Mesenteric fat pad (tissue), 1 donor: ENCODE measurements around the gene TCEAL9. TPM values are rescaled to one million over a fixed set of nuclear protein-coding genes. Genes with fewer than 3 reads are reported as not detected.
"Not testable (repeated sequence)": the region's sequence is repeated elsewhere in the genome, so short reads cannot be mapped to it uniquely, and the experiment has no call there.

ENCODE experiments used
- DNase-seq: peaks from one replicate; pipeline ENCODE4 v3.0.0-alpha.2; 2020; ENCODE audit warnings: low spot score
- total RNA-seq: library from RNA; stranded (reverse); fragmentation: NEBNext Ultra II Directional; extraction: Animal tissue kit (Norgen Biotek cat#: 25700); gene quantifications from one replicate; pipeline ENCODE4 v1.2.1, GENCODE V29; 2021
- donor health status: DM: yes; HTN: yes; CAD: no.

The TCEAL9 gene
- total RNA-seq, 1 donor from 2014 or later, result 48.1 TPM

DNA sequence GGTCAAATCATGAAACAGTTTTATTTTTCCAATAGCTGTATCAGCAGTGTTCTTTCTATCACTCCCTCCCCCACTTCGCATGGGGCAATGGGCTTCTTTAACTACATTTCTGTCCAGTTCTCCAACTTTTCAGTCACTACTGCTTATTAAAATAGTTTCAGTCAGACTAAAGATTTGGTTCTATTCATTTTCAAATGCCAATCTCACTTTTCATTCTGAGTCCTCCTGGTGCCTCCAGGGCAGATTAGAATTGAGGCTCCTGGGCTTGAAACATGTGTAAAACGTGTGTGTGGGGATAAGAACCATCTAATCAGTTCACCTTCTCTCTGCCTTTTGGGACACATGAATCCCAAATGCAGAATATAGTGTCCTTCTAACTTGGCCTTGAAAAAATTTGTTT lies 16.6 kb downstream of the TCEAL9 start:
- DNase-seq, result no peak

DNA sequence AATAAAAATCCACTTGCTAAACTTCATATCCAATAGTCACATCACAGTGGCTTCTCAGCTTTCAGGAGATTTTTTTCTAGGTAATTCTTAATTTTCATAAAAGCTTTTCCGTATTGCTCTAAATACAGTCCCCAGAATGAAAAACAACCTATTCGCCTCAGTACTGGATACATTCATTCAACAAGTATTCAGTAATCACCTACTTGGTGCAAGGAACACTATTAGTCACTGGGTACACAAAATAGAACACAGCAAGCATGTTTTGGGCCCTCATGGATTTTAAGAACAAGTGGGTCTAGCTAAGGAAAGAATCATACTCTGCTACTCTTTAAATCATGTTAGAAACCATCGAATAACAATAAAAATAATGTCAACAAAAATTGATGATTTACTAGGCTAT lies 17.3 kb downstream of the TCEAL9 start:
- DNase-seq, result no peak

DNA sequence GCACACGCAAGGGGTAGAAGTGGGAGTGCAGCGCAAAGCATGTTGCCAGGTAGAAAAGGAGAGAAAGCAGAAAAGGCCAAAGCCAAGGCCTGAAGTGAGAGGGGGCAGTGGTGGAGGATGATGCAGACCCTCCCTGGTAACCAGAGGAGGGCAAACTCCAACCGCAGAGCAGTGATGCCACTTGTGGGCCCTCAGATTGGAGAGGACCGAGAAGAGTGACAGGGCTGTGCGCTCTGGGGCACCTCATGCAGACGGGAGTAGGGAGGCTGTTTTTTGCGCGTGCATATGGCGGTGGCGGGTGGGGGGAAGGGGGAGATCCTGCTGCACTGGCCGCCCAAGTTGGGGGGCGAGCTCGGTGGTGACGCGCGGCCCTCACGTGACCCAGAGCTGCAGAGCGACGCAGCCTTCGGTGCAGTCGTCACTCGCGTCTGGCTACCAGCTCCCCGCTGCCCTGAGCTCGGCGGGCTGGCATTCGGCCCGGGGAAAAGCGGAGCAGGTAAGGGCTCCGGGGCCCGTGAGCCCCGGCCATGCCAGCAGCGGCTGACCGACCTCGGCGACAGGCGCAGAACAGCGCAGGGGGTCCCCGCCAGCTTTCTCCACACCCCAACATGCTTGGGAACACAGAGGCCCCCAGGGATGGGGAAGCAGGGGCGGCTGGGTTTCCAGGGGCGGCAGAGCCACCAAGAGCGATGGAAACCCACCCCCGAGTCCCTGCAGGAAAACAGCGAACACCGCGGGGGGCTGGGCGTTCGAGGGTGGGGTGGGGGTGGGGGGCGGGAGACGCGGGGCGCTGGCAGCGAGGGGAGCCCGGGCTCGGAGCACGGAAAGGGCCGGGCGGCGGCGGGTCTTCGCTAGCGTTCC lies 20.0 kb downstream of the TCEAL9 start, which contains the start of gene BEX3:
Gene BEX3, plus strand, starts transcription at position 421 of the 861 bp plus-strand sequence. CDS start 984 bp downstream, outside the sequence.
- DNase-seq, result no peak

DNA sequence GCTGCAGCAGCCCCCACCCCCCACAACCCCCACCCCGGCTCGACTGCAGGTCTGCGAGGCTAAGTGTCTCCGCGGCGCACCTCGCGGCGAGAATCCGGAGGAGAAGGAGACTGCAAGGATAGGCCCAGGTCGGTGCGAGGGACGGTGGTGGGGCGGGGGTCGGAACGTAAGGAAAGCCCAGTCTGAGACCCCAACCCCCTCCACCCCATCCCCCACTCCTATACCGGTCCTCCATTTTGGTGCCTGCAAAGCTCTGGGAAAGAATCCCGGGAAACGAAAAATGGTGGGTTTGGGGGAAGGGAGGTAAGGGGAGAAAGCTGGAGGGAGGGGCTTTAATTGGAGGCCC lies 20.6 kb downstream of the TCEAL9 start:
- no peak for DNase-seq

DNA sequence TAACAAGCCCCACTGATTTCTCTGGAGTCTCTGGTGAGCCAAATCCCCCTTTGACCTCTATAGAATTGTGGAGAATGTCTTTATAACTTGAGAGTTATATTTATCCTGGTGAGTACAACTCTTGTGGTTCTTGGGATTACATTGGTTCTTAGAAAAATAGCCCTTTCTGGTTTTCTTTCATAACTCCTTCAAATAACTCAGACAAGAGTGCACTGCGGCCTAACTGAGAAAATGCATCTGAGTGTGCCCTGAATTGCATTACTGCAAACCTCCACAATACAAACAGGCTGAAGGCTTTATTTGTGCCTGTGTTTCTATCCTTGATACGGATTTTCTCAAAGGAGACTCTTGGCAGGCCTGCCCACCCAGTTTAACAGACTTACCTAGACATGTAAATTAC lies 22.7 kb downstream of the TCEAL9 start:
- no peak for DNase-seq

DNA sequence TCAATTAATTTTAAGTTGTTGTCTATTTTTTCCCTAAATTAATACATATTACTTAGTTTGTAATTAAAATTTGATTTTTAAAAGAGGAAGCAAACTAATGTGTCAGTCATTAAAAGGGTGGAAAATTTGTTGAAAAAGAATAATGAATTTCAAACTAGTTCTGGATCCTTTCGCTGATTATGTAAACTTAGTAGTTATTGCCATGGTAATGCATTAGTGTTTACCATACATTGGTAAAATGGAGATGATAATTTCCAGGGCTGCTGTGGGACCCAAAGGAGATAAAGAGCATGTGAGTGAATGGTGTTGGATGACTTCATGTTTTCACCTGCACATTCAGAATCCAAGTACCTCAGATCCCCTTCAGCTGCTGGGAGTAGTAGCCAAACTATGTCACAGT lies 26.6 kb downstream of the TCEAL9 start:
- no peak for DNase-seq

DNA sequence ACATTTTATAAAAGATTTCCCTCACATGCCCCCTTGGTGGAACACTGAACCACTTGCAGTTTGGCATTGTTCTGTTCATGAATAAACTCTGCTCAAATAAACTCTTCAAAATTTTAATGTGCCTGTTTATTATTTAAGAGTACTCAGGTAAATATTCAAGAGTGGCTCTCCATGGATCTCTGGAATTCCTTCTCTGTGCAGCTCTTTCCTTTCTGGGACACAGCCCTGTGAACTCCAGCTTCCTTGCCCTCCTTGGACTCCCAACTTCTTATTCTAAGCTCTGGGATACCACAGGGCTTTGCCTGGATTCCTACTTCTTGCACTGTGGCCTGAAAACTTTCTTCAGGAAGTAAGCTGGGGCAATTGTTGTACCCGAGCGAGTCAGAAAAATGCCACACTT lies 28.4 kb downstream of the TCEAL9 start:
- DNase-seq, result no peak

DNA sequence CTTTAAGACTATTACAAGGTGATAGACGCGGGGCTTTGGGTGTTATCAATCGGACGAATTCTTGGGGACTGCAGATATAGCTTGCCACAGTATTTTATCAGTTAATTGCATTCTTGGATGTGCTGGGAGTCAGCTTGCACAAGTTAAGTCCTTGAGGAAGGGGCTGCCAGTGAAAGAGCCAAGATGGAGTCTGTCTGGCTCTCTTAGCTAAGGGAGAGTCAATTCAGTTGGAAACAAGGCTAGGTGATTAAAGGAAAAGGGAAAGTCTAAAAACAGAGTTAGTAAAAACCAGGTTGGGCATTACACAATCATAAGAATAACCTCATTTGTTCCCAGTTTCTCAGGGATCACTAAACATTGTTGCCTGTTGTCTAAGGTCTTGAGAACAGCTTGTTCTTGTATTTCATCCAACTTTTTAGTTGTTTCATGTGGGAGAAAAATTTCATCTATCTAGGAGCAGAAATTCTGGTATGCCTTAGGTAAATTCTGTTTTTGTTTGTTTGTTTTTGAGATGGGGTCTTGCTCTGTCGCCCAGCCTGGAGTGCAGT lies 29.1 kb downstream of the TCEAL9 start:
- not testable (repeated sequence) for DNase-seq

DNA sequence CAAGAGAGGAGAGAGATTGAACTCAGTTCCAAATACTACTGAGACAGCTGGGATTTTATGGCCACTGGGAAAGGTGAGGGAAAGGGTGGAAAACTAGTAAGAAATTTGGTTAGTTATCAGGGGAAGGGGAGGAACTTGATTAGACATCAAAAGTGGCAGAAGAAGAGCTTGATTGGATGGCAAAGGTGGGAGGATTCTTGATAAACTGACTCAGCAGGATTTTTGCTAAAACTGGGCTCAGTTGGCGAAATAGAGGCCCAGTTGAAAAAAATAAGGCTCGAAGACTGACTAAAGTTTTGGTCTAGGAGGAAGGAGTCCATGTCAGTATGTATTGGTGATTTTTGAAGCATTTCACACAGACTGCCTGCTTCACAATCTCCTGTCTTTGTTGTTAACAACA lies 30.0 kb downstream of the TCEAL9 start:
- no peak for DNase-seq

DNA sequence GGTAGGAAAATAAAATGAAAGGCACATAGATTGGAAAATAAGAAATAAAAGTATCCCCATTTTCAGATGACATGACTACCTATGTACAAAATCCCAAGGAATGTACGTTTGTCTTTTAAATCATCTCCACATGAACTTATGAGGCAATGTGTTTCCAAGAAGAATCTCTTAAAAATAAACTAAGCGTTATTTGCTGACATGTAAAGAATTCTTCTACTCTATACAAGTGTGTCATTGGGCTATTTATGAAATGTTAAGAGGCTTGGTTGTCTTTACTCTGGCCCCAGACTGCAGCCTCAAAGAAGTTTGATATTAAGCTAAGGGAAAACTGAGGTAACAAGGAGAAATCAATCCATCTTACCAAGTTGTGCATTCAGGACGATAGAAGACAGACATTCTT lies 37.2 kb downstream of the TCEAL9 start:
- DNase-seq, result no peak

DNA sequence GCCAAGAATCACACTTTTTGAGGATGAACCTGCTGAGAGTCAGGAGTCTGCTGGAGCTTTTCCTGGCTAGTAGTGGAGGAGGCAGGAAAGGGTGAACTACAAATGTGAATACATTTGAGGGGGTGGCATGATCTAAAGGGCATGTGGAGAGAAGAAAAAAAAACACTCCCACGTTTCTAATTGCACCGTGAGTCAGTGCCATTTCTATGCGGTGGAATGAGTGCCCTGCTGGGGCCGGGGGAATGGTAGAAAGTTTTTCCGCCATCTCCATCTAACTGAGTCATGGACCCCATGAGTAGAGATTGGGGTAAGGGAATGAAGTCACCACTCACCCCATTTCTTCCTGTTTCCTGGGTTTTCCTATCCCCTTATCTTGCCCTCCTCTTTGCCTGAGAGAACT lies 39.9 kb downstream of the TCEAL9 start:
- no peak for DNase-seq

DNA sequence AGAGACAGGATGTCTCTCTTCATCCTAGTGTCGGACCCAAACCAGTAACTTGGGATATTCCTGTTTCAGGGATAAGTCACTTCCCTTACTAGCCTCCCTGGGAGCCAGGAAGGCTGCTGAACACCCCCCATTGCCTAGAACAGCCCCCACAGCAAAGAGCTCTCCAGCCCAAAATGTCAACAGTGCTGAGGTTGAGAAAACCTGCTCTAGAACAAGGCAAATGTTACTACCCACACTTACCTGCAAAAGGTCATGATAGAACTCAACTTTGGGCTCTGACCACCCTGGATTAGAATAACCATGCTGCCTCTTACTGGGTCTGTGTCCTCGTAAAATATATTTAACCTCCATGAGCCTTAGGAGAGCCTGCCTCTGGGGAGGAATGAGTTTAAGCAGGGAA lies 40.4 kb downstream of the TCEAL9 start:
- DNase-seq, result no peak

DNA sequence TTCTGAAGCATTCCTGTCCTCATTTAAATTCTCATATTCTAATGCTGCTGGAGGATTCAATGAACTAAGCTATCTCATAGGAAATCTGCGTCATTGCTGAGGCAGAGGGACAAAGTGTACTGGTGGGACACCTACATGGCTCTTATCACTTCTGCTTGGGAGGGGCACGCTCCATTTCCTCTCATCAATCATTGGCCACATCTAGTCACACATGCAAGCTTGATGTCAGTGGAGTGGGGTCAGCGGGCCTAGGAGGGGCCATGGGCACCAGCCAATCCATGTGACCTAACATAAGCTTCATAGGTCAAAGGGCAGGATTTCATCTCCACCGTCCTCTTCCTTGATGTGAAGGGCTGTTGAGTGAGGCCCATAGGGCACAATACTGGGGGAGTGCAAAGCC lies 41.4 kb downstream of the TCEAL9 start:
- no peak for DNase-seq

DNA sequence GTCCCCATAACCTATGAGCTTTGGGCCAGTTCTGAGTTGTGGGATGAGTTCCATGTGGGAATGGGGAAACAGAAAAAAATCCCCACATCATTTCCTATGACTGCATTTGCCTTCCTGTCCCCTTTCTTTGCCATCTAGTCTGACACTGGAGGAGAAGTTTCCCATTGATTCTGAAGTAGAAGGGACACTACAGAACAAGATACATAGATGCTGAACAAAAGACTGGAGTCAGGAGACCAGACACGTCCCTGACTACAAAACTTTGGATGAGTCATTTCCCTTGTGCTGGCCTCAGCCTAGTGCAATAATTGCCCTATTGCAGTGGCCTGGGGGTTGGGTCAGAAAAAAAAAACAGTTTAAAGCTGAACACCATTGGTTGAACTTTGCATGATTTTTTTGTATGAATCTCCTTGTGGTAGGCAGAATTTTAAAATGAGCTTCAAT lies 42.1 kb downstream of the TCEAL9 start:
- DNase-seq, result no peak

DNA sequence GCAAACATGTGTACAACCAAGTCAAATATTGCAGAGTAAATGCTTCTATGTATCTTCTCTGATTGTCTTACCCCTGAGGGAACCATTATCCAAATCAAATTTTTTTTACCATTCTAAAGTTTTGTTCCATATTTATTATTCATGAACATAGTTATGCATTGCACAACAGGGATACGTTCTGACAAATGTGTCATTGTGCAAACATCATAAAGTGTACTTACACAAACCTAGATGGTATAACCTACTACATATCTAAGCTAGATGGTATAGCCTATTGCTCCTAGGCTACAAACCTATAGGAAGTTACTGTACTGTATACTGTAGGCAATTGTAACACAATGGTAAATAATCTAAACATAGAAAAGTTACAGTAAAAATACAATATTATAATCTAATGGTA lies 43.4 kb downstream of the TCEAL9 start:
- DNase-seq, result no peak

DNA sequence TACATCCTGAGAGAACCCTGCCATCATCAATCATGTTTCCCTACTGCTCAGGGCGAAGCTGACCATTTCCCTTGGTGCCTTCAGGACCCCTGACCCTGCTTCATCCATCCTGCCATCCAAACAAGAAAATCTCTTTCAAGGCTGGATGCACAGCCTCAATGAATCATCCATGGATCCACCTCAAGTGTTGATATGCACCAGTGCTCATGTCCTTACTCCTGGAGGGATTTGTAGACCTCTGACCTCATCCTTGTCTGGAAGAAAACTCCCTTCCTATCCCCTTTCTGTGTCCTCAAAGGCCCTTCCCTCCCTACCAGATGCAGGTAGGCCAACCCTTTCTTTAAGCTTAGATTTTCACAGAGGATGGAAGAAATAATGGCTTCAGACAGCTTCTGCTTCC lies 44.6 kb downstream of the TCEAL9 start:
- no peak for DNase-seq

DNA sequence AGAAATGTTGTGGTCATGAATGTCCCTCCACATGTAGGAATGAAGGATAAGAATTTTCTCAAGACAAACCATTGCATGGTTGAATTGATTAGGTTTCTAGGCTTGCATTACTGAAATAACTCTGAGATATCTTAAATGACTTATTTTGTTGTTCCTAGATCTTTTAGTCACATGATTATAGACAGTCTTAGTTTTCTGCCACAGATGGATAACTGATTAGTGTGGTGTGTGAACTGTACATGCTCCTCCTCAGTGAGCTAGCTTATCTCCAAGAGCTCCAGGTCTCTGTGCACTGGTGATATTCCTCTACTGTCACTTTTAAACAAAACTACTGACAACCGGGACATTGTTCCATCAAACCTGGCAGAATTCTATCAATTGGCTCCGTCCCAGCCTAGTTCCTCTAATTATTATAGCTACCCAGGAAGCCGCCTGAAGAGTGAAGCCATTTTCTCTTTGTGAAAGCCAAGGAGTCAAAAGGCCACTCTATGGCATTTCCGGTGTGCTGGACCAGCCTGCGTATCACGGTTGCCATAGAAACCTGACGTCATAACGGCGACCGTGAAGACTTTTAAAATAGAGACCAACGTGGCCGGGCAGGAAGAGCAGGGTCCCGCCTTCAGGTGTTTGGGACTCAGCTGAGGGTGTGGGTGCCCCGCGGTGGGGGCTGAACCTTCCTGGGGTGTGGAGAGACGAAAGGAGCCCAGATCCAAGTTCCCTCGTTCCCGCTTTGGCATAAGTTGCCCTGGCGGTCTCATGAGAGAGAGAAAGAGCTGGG lies 48.1 kb downstream of the TCEAL9 start:
- no peak for DNase-seq

DNA sequence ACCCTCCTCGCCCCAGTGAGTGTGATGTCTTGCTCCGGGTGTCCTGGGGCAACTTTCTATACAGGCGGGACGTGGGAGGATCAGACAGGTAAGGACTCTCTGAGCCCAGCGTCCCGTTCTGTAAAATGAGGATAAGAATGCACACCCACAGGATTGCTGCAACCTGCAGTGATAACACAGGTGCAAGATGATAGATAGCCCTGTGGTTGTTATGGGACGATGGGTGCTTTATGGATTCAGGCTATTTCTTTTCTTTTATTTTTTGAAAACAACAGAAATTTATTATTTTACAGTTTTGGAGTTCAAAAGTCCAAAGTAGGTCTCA lies 48.7 kb downstream of the TCEAL9 start:
- no peak for DNase-seq

DNA sequence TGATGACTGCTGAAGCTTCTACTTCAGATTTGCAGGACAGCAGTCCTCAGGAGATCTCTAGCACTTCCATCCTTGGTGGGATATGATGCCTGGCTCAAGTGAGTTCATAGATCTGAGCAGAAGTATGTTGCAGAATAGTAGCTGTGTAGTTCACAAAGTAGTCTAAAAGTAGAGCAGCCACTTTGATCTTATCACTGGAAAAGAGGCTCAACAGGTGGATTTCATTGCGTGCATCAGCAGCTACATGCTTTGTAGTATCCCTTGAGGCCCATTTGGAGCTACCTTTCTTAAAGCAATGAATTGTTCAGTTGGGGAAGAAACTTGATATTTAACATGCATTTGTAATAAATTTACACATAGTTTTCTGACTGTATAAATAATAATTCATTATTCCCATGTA lies 50.0 kb downstream of the TCEAL9 start:
- DNase-seq, result no peak

DNA sequence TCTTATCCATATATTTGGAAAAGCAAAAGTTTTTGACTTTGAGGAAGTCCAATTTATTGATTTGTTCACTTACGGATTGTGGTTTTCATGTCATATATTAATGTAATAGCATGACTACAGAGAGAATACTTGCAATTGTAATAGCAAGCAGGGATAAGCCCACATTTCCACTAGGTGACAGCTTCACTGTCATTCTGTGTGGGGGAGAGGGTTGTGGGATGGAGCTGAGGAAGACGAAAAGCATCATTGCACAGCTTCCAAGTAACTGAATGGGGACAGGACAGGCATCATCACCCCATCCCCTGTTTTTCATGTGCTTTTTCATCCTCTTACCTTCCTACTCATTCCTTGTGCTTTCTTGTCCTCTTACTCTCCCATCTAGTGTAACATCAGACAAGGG lies 51.5 kb downstream of the TCEAL9 start:
- no peak for DNase-seq
